K562 (cell line): ENCODE results near the gene ZDHHC24.

Experiments
- ATF1 ChIP-seq, 2 experiments: fragments of 450-650 bp in 1 of 2; IDR thresholded peaks; 2 replicates each; pipeline ENCODE4 v1.6.1; 2016; ENCODE audit warnings: missing compliant biosample characterization in 1 of 2, missing genetic modification characterization in 1 of 2
- CBFB ChIP-seq: sonication (generic); formaldehyde crosslinking; IDR thresholded peaks from 2 replicates; pipeline ENCODE4 v1.4.0; 2020; ENCODE audit warnings: mild to moderate bottlenecking, missing genetic modification reagents
- FOXK1 ChIP-seq: sonication (generic); formaldehyde crosslinking; IDR thresholded peaks from 2 replicates; pipeline ENCODE4 v1.8.0; 2022; ENCODE audit warnings: missing genetic modification reagents, mild to moderate bottlenecking, borderline replicate concordance
- HNRNPLL ChIP-seq: fragments of 200-400 bp; formaldehyde crosslinking; IDR thresholded peaks from 2 replicates; pipeline ENCODE4 v1.6.1; 2017; ENCODE audit warnings: low read length, low read depth, mild to moderate bottlenecking; ENCODE audit not compliant: poor library complexity, severe bottlenecking
- NBN ChIP-seq: fragments of 450-650 bp; IDR thresholded peaks from 2 replicates; pipeline ENCODE4 v1.6.1; 2016; ENCODE audit warnings: low read depth, mild to moderate bottlenecking
- NCOA1 ChIP-seq: fragments of 450-650 bp; IDR thresholded peaks from 2 replicates; pipeline ENCODE4 v1.6.1; 2016; ENCODE audit warnings: low read depth
- NCOA6 ChIP-seq: fragments of 450-650 bp; IDR thresholded peaks from 2 replicates; pipeline ENCODE4 v1.6.1; 2017; ENCODE audit warnings: mild to moderate bottlenecking
- NRF1 ChIP-seq, 2 experiments: fragments of 450-650 bp; IDR thresholded peaks in 1 of 2; conservative IDR thresholded peaks in 1 of 2; 2 replicates each; pipeline ENCODE4 v1.6.1; 2014; ENCODE audit warnings: mild to moderate bottlenecking in 2 of 2
- POLR2AphosphoS5 ChIP-seq: IDR thresholded peaks from 2 replicates; pipeline ENCODE4 v1.6.1; 2011; ENCODE audit warnings: mild to moderate bottlenecking, low read depth, low read length, moderate library complexity; ENCODE audit not compliant: control insufficient read depth, insufficient read depth
- USF2 ChIP-seq: sonication (generic); formaldehyde crosslinking; IDR thresholded peaks from 2 replicates; pipeline ENCODE4 v1.5.0; 2020; ENCODE audit warnings: missing genetic modification reagents
- ZEB2 ChIP-seq: fragments of 450-650 bp; IDR thresholded peaks from 2 replicates; pipeline ENCODE4 v1.6.1; 2016
- ZNF23 ChIP-seq: fragments of 250-450 bp; sonication (Bioruptor Pico); IDR thresholded peaks from 2 replicates; pipeline ENCODE4 v1.4.0; 2020; ENCODE audit warnings: mild to moderate bottlenecking
- ZNF282 ChIP-seq: sonication (generic); formaldehyde crosslinking; IDR thresholded peaks from 2 replicates; pipeline ENCODE4 v1.8.1; 2023; ENCODE audit warnings: missing genetic modification reagents
- TF ChIP-seq, protein P1 (sequence below), 3 experiments: IDR thresholded peaks in 2 of 3; conservative IDR thresholded peaks in 1 of 3; 2 replicates each; pipeline ENCODE4 v1.5.1; 2011 to 2012; ENCODE audit warnings: low read length in 3 of 3, mild to moderate bottlenecking in 3 of 3, control low read depth in 2 of 3, improper control_type of control experiment in 1 of 3, inconsistent platforms in 1 of 3, low read depth in 1 of 3, mixed read lengths in 1 of 3, moderate library complexity in 1 of 3; ENCODE audit not compliant: insufficient read depth in 2 of 3

DNA sequence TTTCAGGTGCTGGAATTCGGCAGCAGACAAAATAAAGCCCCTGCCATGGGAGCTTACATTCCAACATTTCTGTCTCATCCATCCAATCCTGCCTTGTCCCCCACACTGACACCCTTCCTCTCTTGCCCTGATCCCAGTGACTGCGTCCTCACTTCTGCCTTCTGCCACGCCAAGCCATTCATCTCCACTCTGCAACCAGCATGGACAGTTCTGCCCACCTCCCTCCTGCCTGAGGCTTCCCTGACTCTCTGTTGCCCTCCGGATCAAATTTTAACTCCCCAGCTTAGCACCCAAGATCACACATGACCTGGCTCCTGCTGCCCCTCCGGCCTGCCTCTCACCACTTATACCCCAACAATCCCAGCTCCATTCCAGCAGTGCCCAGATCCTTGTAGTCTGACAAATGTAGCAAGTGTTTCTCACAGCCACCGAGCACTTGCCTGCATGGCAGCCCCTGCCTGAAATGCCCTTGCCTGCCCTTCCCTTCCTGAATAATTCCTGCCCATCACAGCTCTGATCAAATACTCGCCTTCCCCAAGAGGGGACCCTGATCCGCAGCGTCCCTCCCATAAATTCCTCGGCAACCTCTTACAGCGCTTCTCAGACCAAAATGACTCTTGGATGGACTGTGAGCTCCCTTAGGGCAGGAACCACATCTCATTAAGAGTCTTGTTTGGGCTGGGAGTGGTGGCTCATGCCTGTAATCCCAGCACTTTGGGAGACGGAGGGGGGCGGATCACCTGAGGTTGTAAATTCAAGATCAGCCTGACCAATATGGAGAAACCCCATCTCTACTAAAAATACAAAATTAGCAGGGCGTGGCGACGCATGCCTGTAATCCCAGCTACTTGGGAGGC, 3.2 kb upstream of the ZDHHC24 start:
- TF ChIP-seq NBN (no peak), NCOA1 (no peak), ZNF23 (CRISPR knock-in tag) (no peak), POLR2AphosphoS5 (no peak), CBFB (no peak), NCOA6 (no peak), HNRNPLL (no peak), NRF1 (conservative IDR thresholded peaks at IDR 0.05 in 1 of 2, IDR thresholded peaks at IDR 0.05 in 1 of 2) (no peak), ZNF282 (CRISPR knock-in tag) (no peak), ZEB2 (no peak), FOXK1 (CRISPR knock-in tag) (no peak), ATF1 (CRISPR knock-in tag; IDR thresholded peaks at IDR 0.05) (no peak), ATF1 (tag; IDR thresholded peaks at IDR 0.05) (no peak), USF2 (no peak)
- TF ChIP-seq, protein P1, sequence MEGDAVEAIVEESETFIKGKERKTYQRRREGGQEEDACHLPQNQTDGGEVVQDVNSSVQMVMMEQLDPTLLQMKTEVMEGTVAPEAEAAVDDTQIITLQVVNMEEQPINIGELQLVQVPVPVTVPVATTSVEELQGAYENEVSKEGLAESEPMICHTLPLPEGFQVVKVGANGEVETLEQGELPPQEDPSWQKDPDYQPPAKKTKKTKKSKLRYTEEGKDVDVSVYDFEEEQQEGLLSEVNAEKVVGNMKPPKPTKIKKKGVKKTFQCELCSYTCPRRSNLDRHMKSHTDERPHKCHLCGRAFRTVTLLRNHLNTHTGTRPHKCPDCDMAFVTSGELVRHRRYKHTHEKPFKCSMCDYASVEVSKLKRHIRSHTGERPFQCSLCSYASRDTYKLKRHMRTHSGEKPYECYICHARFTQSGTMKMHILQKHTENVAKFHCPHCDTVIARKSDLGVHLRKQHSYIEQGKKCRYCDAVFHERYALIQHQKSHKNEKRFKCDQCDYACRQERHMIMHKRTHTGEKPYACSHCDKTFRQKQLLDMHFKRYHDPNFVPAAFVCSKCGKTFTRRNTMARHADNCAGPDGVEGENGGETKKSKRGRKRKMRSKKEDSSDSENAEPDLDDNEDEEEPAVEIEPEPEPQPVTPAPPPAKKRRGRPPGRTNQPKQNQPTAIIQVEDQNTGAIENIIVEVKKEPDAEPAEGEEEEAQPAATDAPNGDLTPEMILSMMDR (IDR thresholded peaks at IDR 0.05 in 2 of 3, conservative IDR thresholded peaks at IDR 0.05 in 1 of 3; ENCODE audit: insufficient read depth in 2 of 3, low read depth in 1 of 3, low read length in 3 of 3), result no peak
